Measurements from ENCODE around the gene URB2.

GRCh38 chr1:229593800-229594199 lies 32.2 kb upstream of the URB2 start:
- TF ChIP-seq CTCF (IDR thresholded peaks at IDR 0.05): no peak
- TF ChIP-seq POLR2A (IDR thresholded peaks at IDR 0.05): no peak

Data from tibial nerve (tissue), 3 donors.